Dedifferentiated amniotic fluid mesenchymal stem cell (primary cell): ENCODE results near the gene MRTO4.
"Not testable (repeated sequence)": the region's sequence is repeated elsewhere in the genome, so short reads cannot be mapped to it uniquely, and the experiment has no call there.

Experiments
- DNase-seq: peaks from one replicate; pipeline ENCODE4 v3.0.0-alpha.2; 2016; ENCODE audit errors: extremely low spot score

The MRTO4 gene

GRCh38 chr1:19251305-19252196, at the start of gene MRTO4, which contains the start of gene EMC1:
MRTO4 (plus strand) TSS chr1:19251805; CDS start chr1:19251836, 31 bp downstream.
EMC1 (minus strand) TSS chr1:19251524; CDS start chr1:19251509, 15 bp downstream.
- DNase-seq = peak; percentile 82

- DNase-seq = no peak
Measured at GRCh38 chr1:19202396-19202795, 49.2 kb upstream of the MRTO4 start.

GRCh38 chr1:19203440-19203839, 48.2 kb upstream of the MRTO4 start:
- no peak for DNase-seq

GRCh38 chr1:19204446-19205266, 46.9 kb upstream of the MRTO4 start:
- DNase-seq = no peak

GRCh38 chr1:19205403-19205802, 46.2 kb upstream of the MRTO4 start:
- DNase-seq = no peak

GRCh38 chr1:19205845-19206244, 45.8 kb upstream of the MRTO4 start:
- DNase-seq = no peak

GRCh38 chr1:19206947-19207346, 44.7 kb upstream of the MRTO4 start:
- DNase-seq = no peak

- peak; percentile 56 for DNase-seq
Measured at GRCh38 chr1:19208710-19209438, 42.7 kb upstream of the MRTO4 start.

GRCh38 chr1:19209439-19209989, 42.1 kb upstream of the MRTO4 start:
- no peak for DNase-seq

GRCh38 chr1:19209990-19210771, 41.4 kb upstream of the MRTO4 start, which contains the start of gene UBR4:
UBR4 (minus strand) TSS chr1:19210266; CDS start chr1:19210248, 18 bp downstream.
- DNase-seq = peak; percentile 83

- DNase-seq = no peak
Measured at GRCh38 chr1:19210772-19211549, 40.6 kb upstream of the MRTO4 start.

- DNase-seq = no peak
Measured at GRCh38 chr1:19212167-19212566, 39.4 kb upstream of the MRTO4 start.

- no peak for DNase-seq
Measured at GRCh38 chr1:19213580-19213979, 38.0 kb upstream of the MRTO4 start.

- DNase-seq = not testable (repeated sequence)
Measured at GRCh38 chr1:19216585-19216984, 35.0 kb upstream of the MRTO4 start.

- DNase-seq = no peak
Measured at GRCh38 chr1:19219451-19219850, 32.2 kb upstream of the MRTO4 start.

GRCh38 chr1:19220080-19220846, 31.3 kb upstream of the MRTO4 start:
- DNase-seq = no peak

GRCh38 chr1:19220991-19221390, 30.6 kb upstream of the MRTO4 start:
- no peak for DNase-seq

GRCh38 chr1:19222573-19222972, 29.0 kb upstream of the MRTO4 start:
- DNase-seq = no peak
